ENCODE data around the gene ACTL7B.
"Not testable (repeated sequence)": the region's sequence is repeated elsewhere in the genome, so short reads cannot be mapped to it uniquely, and the experiment has no call there.

DNA sequence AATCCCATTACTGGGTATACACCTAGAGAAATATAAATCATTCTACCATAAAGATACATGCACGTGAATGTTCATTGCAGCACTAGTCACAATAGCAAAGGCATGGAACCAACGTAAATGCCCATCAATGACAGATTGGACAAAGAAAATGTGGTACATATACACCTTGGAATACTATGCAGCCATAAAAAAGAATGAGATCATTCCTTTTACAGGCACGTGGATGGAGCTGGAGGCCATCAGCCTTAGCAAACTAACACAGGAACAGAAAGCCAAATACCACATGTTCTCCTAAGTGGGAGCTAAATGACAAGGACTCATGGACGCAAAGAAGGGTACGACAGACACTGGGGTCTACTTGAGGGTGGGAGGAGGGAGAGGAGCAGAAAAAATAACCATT lies 16.2 kb downstream of the ACTL7B start:
- TF ChIP-seq POLR2A, POLR2AphosphoS5 (IDR thresholded peaks at IDR 0.05): not testable (repeated sequence)
- TF ChIP-seq, protein P1, sequence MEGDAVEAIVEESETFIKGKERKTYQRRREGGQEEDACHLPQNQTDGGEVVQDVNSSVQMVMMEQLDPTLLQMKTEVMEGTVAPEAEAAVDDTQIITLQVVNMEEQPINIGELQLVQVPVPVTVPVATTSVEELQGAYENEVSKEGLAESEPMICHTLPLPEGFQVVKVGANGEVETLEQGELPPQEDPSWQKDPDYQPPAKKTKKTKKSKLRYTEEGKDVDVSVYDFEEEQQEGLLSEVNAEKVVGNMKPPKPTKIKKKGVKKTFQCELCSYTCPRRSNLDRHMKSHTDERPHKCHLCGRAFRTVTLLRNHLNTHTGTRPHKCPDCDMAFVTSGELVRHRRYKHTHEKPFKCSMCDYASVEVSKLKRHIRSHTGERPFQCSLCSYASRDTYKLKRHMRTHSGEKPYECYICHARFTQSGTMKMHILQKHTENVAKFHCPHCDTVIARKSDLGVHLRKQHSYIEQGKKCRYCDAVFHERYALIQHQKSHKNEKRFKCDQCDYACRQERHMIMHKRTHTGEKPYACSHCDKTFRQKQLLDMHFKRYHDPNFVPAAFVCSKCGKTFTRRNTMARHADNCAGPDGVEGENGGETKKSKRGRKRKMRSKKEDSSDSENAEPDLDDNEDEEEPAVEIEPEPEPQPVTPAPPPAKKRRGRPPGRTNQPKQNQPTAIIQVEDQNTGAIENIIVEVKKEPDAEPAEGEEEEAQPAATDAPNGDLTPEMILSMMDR (IDR thresholded peaks at IDR 0.05 in 8 of 11, conservative IDR thresholded peaks at IDR 0.05 in 3 of 11): not testable (repeated sequence)
